Neural cell (in vitro differentiated cells): Measurements from ENCODE around the gene CHRM1. TPM values are rescaled to one million over a fixed set of nuclear protein-coding genes. Genes with fewer than 3 reads are reported as not detected.

Source experiments
- H2AFZ ChIP-seq: fragments of 200-600, 300-800 bp; sonication (generic), shearing (Covaris generic); 2 replicates; pipeline ENCODE4 v1.6.0; 2014; ENCODE audit warnings: low read depth, mild to moderate bottlenecking, antibody characterized with exemption, low read length, moderate library complexity
- H3F3A ChIP-seq: fragments of 200-600 bp; shearing (Covaris generic); 2 replicates; pipeline ENCODE4 v1.6.1; 2016; ENCODE audit warnings: mild to moderate bottlenecking, moderate library complexity, mixed read lengths, antibody characterized with exemption, low read length; ENCODE audit not compliant: insufficient read depth, poor library complexity, severe bottlenecking
- H3K27ac ChIP-seq: fragments of 200-600, 300-800 bp; sonication (generic), shearing (Covaris generic); 2 replicates; pipeline ENCODE4 v1.5.1; 2014; ENCODE audit warnings: mild to moderate bottlenecking, low read length, moderate library complexity
- H3K27me3 ChIP-seq: fragments of 300-800, 200-600 bp; sonication (generic), shearing (Covaris generic); 2 replicates; pipeline ENCODE4 v1.6.0; 2014; ENCODE audit warnings: mild to moderate bottlenecking, low read depth, low read length, moderate library complexity; ENCODE audit not compliant: insufficient read depth
- H3K36me3 ChIP-seq: fragments of 300-800, 200-600 bp; sonication (generic), shearing (Covaris generic); 2 replicates; pipeline ENCODE4 v1.5.1; 2014; ENCODE audit warnings: mild to moderate bottlenecking, antibody characterized with exemption, low read length, moderate library complexity; ENCODE audit not compliant: insufficient read depth
- H3K4me2 ChIP-seq: fragments of 300-800, 200-600 bp; sonication (generic), shearing (Covaris generic); 2 replicates; pipeline ENCODE4 v1.6.0; 2014; ENCODE audit warnings: mild to moderate bottlenecking, low read length
- H3K4me3 ChIP-seq: fragments of 300-800, 200-600 bp; sonication (generic), shearing (Covaris generic); 2 replicates; pipeline ENCODE4 v1.5.1; 2014; ENCODE audit warnings: mild to moderate bottlenecking, low read length, moderate library complexity
- H3K79me2 ChIP-seq: fragments of 200-600 bp; shearing (Covaris generic); replicated peaks from 2 replicates; pipeline ENCODE4 v1.6.0; 2014; ENCODE audit warnings: mild to moderate bottlenecking, low read length, moderate library complexity; ENCODE audit not compliant: insufficient read depth
- H3K9ac ChIP-seq: fragments of 300-800, 200-600 bp; sonication (generic), shearing (Covaris generic); 2 replicates; pipeline ENCODE4 v1.6.1; 2016; ENCODE audit warnings: mild to moderate bottlenecking, low read length, mixed read lengths
- H3K9me2 ChIP-seq: fragments of 200-600 bp; shearing (Covaris generic); 2 replicates; pipeline ENCODE4 v1.6.1; 2016; ENCODE audit warnings: mild to moderate bottlenecking, low read length, mixed read lengths; ENCODE audit not compliant: insufficient read depth
- H3K9me3 ChIP-seq: fragments of 200-600, 300-800 bp; sonication (generic), shearing (Covaris generic); 2 replicates; pipeline ENCODE4 v1.6.1; 2016; ENCODE audit warnings: mild to moderate bottlenecking, mixed run types, low read length, moderate library complexity, mixed read lengths
- H4K20me1 ChIP-seq: fragments of 200-600 bp; shearing (Covaris generic); 2 replicates; pipeline ENCODE4 v1.6.1; 2016; ENCODE audit warnings: mild to moderate bottlenecking, mixed run types; ENCODE audit not compliant: insufficient read depth
- CTCF ChIP-seq: fragments of 450-650 bp; IDR thresholded peaks from 2 replicates; pipeline ENCODE4 v1.5.1; 2014; ENCODE audit warnings: antibody characterized with exemption, mild to moderate bottlenecking, moderate library complexity; ENCODE audit not compliant: poor library complexity, severe bottlenecking
- EP300 ChIP-seq: fragments of 450-650 bp; conservative IDR thresholded peaks from 2 replicates; pipeline ENCODE4 v1.6.1; 2014; ENCODE audit warnings: antibody characterized with exemption, mild to moderate bottlenecking, moderate library complexity; ENCODE audit not compliant: poor library complexity, severe bottlenecking
- EZH2 ChIP-seq: fragments of 200-600, 300-800 bp; shearing (Covaris generic), sonication (generic); IDR thresholded peaks from 2 replicates; pipeline ENCODE4 v1.6.1; 2014; ENCODE audit warnings: antibody characterized with exemption, low read length, borderline replicate concordance, mild to moderate bottlenecking; ENCODE audit not compliant: insufficient read depth, poor library complexity, severe bottlenecking
- MXI1 ChIP-seq: fragments of 450-650 bp; conservative IDR thresholded peaks from 2 replicates; pipeline ENCODE4 v1.6.1; 2014; ENCODE audit warnings: antibody characterized with exemption, mild to moderate bottlenecking; ENCODE audit not compliant: poor library complexity, severe bottlenecking
- POLR2AphosphoS5 ChIP-seq: IDR thresholded peaks from 2 replicates; pipeline ENCODE4 v1.6.1; 2012
- RAD21 ChIP-seq: fragments of 450-650 bp; conservative IDR thresholded peaks from 2 replicates; pipeline ENCODE4 v1.6.1; 2014; ENCODE audit warnings: antibody characterized with exemption, mild to moderate bottlenecking, moderate library complexity
- REST ChIP-seq: IDR thresholded peaks from 2 replicates; pipeline ENCODE4 v1.6.1; 2012; ENCODE audit warnings: borderline replicate concordance
- SMC3 ChIP-seq: fragments of 450-650 bp; conservative IDR thresholded peaks from 2 replicates; pipeline ENCODE4 v1.6.1; 2014; ENCODE audit warnings: antibody characterized with exemption, mild to moderate bottlenecking, moderate library complexity; ENCODE audit not compliant: poor library complexity
- TAF1 ChIP-seq: IDR thresholded peaks from 2 replicates; pipeline ENCODE4 v1.6.1; 2012; ENCODE audit warnings: low read depth
- polyA plus RNA-seq: library from polyadenylated mRNA; depleted of rRNA; stranded (reverse); fragments of >200 nt; gene quantifications from 2 replicates; pipeline ENCODE4 v1.2.3, GENCODE V29; 2014

The CHRM1 gene
- polyA plus RNA-seq, 1 donor from 2014 or later, result not detected

DNA sequence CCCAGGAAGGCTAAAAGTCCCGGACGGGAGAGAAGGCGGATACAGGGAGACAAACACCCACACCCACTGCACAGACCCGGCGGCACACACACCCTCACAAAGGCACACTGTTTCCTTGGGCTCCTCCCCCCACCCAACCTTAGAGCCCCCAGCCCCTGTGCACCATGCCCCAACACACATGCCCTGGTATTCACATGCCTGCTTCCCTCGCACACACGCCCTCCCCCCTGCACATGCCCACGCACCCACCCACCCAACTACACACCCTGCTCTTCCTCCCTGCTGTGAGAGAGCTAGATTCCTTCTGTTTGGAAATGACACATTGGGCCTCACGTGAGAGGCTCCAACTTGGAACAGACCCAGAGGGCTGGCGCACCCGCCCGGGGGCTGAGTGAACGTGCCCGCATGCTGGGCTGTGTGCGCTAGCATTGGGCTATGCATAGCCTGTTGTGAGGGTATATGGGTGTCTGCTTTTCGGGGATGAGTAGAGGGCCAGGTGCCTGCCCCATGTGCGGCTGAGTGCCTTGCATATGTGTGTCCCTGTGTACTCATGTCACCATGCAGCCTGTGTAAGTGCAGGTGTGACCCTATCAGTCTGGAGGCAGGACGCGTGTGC is 518 bp upstream of the CHRM1 start:
- Histone ChIP-seq H3K79me2 (no peaks in the 10 kb centered on the region), H3F3A (no peaks in the 10 kb centered on the region), H3K4me2 (no peak overlapping the region), H3K27me3 (peaks cover 43% of the 10 kb centered on the region), H4K20me1 (no peaks in the 10 kb centered on the region), H3K4me3 (no peak overlapping the region), H3K27ac (no peak overlapping the region), H3K36me3 (no peaks in the 10 kb centered on the region), H3K9me3 (no peaks in the 10 kb centered on the region), H3K9ac (no peak overlapping the region), H3K9me2 (no peaks in the 10 kb centered on the region), H2AFZ (no peak overlapping the region)
- TF ChIP-seq MXI1 (no peak), SMC3 (no peak), POLR2AphosphoS5 (no peak), EP300 (no peak), EZH2 (no peak), TAF1 (no peak), REST (no peak), RAD21 (no peak), CTCF (no peak)

DNA sequence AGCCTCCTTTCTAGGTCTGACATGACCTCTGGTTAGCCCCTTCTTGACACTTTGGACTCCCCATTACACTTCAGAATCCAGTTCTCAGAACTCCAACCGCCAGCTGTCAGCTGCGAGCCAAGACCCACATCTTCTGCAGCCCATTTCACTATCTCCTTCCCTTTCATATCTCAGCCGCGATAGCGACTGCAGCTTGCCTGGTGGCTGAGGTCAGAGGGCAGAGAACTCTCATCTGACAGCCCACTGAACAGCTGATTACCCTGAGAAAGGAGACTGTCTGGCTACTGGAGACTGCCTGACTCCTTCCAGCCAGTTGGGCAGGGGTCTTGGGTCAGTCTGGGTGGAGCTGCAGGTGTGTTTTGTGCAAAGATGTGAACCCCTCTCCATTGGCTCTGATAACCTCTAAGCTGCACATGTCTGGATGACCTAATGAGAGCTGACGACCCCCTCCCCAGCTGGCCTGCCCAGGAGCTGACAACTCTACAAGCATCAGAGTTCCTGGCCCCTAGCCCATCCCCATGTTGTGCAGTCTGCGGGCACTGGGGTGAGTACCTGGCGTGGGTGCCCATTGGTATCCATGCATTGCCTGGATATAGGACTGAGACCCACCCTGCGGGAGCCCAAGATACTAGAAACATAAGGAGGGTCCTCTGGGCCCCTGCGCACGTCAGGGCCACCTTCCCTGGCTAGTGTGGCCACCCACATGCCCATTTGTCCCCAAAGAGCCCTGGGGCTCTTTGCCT is 1.1 kb downstream of the CHRM1 start:
- peaks cover 27% of the 10 kb centered on the region for H3K27me3 ChIP-seq
- H3K27ac ChIP-seq, result no peak overlapping the region
- H3F3A ChIP-seq, result no peaks in the 10 kb centered on the region
- H3K9ac ChIP-seq, result no peak overlapping the region
- no peaks in the 10 kb centered on the region for H3K9me3 ChIP-seq
- no peak overlapping the region for H3K4me3 ChIP-seq
- H2AFZ ChIP-seq, result no peak overlapping the region
- no peaks in the 10 kb centered on the region for H3K9me2 ChIP-seq
- TF ChIP-seq CTCF, result no peak
- TF ChIP-seq RAD21, result no peak
- TF ChIP-seq EP300, result no peak
- TF ChIP-seq REST, result no peak
- TF ChIP-seq SMC3, result no peak
- no peak for TF ChIP-seq MXI1
- TF ChIP-seq EZH2, result no peak
- TF ChIP-seq POLR2AphosphoS5, result no peak
- no peak overlapping the region for H3K4me2 ChIP-seq
- H3K79me2 ChIP-seq, result no peaks in the 10 kb centered on the region
- H3K36me3 ChIP-seq, result no peaks in the 10 kb centered on the region
- no peaks in the 10 kb centered on the region for H4K20me1 ChIP-seq
